ENCODE results near the gene GIMAP6.

DNA sequence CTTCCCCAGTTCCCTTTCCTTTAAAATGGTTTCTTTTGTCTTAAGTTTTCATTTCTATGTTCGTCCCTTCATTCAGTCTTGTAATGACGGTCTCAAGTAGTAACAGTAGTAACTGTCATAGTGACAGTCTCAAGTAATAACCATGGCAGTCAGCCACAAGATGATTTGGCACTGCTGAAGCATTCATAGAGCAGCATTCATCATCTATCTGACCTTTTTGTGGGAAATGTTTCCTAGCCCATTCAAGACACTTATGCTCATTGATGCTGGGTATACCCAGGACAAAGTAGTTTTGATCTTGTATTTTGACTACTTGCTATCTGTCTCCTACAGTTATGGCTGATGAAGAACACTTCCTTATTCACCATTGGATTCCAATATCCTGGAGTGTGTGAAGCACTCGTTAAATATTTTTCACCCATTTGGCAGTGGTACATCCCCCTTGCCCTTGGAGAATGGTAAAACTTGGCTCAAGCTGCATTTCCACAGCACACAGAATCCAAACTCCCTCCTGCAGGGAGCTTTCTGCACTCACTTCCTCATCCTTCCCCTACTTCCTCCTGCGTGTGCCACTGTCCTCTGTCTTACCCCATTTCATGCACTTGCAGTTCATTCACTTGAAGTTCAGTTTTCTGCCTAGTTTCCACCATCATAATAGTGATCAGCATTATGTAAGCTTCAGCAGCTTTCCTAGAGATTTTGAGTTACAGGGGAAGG lies 46.0 kb downstream of the GIMAP6 start:
- TF ChIP-seq, protein P1, sequence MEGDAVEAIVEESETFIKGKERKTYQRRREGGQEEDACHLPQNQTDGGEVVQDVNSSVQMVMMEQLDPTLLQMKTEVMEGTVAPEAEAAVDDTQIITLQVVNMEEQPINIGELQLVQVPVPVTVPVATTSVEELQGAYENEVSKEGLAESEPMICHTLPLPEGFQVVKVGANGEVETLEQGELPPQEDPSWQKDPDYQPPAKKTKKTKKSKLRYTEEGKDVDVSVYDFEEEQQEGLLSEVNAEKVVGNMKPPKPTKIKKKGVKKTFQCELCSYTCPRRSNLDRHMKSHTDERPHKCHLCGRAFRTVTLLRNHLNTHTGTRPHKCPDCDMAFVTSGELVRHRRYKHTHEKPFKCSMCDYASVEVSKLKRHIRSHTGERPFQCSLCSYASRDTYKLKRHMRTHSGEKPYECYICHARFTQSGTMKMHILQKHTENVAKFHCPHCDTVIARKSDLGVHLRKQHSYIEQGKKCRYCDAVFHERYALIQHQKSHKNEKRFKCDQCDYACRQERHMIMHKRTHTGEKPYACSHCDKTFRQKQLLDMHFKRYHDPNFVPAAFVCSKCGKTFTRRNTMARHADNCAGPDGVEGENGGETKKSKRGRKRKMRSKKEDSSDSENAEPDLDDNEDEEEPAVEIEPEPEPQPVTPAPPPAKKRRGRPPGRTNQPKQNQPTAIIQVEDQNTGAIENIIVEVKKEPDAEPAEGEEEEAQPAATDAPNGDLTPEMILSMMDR (IDR thresholded peaks at IDR 0.05; ENCODE audit: low read depth, low read length, poor library complexity, severe bottlenecking) = no peak
- no peak for TF ChIP-seq EZH2phosphoT487 (IDR thresholded peaks at IDR 0.05; ENCODE audit: borderline replicate concordance, low read length)

Measured in DOHH2 (cell line).